Measurements from ENCODE around the gene WDR33. TPM values are rescaled to one million over a fixed set of nuclear protein-coding genes. Genes with fewer than 3 reads are reported as not detected.
A peak's percentile ranks its signal among the peaks of the same experiment; 100 is the strongest.

Gene WDR33
- total and polyA plus RNA-seq, 2 of the 4 experiments (the other 2 are of a cell fraction): 19.6 to 41.2 TPM

- peaks cover 3% of the 10 kb centered on the region for H3K4me1 ChIP-seq (ENCODE audit: control insufficient read depth, insufficient read depth, low read length)
- TF ChIP-seq POLR2A (IDR thresholded peaks at IDR 0.05; ENCODE audit: low read depth, low read length) (no peak), RCOR1 (IDR thresholded peaks at IDR 0.05; ENCODE audit: insufficient replicate concordance, low read length) (no peak), RAD21 (IDR thresholded peaks at IDR 0.05; ENCODE audit: low read length) (no peak), RFX5 (IDR thresholded peaks at IDR 0.05; ENCODE audit: low read depth, low read length) (no peak), FOS (IDR thresholded peaks at IDR 0.05; ENCODE audit: low read depth, low read length) (no peak), USF2 (IDR thresholded peaks at IDR 0.05; ENCODE audit: low read depth, low read length) (no peak), SMC3 (IDR thresholded peaks at IDR 0.05; ENCODE audit: low read depth, low read length) (no peak)
- TF ChIP-seq, protein P1, sequence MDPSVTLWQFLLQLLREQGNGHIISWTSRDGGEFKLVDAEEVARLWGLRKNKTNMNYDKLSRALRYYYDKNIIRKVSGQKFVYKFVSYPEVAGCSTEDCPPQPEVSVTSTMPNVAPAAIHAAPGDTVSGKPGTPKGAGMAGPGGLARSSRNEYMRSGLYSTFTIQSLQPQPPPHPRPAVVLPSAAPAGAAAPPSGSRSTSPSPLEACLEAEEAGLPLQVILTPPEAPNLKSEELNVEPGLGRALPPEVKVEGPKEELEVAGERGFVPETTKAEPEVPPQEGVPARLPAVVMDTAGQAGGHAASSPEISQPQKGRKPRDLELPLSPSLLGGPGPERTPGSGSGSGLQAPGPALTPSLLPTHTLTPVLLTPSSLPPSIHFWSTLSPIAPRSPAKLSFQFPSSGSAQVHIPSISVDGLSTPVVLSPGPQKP (IDR thresholded peaks at IDR 0.05; ENCODE audit: borderline replicate concordance, low read depth, low read length): no peak
- H3K36me3 ChIP-seq (ENCODE audit: control insufficient read depth, insufficient read depth, low read length): no peaks in the 10 kb centered on the region
- no peak overlapping the region for H3K56ac ChIP-seq (ENCODE audit: extremely low read depth, insufficient read depth, low read length)
- ChIA-PET CTCF (no interaction called here), POLR2A (ENCODE audit: unreplicated experiment) (no interaction called here)
- no peak overlapping the region for H3K27ac ChIP-seq (ENCODE audit: insufficient read depth, low read length)
- no peak overlapping the region for H4K5ac ChIP-seq (ENCODE audit: low read depth, low read length)
- ATAC-seq (ENCODE audit: low read depth) (no peak), DNase-seq (no peak)
- H3K4me3 ChIP-seq (ENCODE audit: insufficient read depth, low read depth, low read length): no peak overlapping the region
- no CpG with 5 or more reads among the region's 2 CpGs for WGBS, 2 experiments (ENCODE audit: extremely low coverage in 2 of 2, insufficient read length in 1 of 2)
- no peak overlapping the region for H3K14ac ChIP-seq (replicated peaks; ENCODE audit: low read depth, low read length)
- H3K4ac ChIP-seq (ENCODE audit: low read depth, low read length): no peak overlapping the region
- H3K4me2 ChIP-seq (ENCODE audit: low read depth, low read length): no peak overlapping the region
- no peak overlapping the region for H4K8ac ChIP-seq (ENCODE audit: low read depth in 2 of 2, low read length in 2 of 2)
- in situ Hi-C loops (cut with MboI; ENCODE audit: low sequenced_read_pairs) (no loop called here), intact Hi-C loops (cut with micrococcal nuclease) (no loop called here), dilution Hi-C loops (cut with HindIII; ENCODE audit: low sequenced_read_pairs, unreplicated experiment) (no loop called here)
- peaks cover 26 to 58% of the 10 kb centered on the region in 2 experiments for H3K79me1 ChIP-seq (ENCODE audit: low read depth in 1 of 2, low read length in 2 of 2)
- no peak overlapping the region for H2BK20ac ChIP-seq (ENCODE audit: low read depth, low read length)
- BruUV-seq (replicated peaks): no TSS peak
- no peak overlapping the region for H2BK120ac ChIP-seq (ENCODE audit: low read depth, low read length)
- peaks cover 3% of the 10 kb centered on the region; the same call in 1 of the 2 replicates for H3K9me1 ChIP-seq (ENCODE audit: insufficient read depth, low read length)
- no peak overlapping the region for H2AK9ac ChIP-seq (replicated peaks; ENCODE audit: low read depth, low read length, poor library complexity)
- H2BK15ac ChIP-seq (ENCODE audit: low read depth, low read length): no peak overlapping the region
- H4K91ac ChIP-seq (ENCODE audit: insufficient read depth, low read depth, low read length): no peak overlapping the region
- H3K9me3 ChIP-seq (ENCODE audit: control insufficient read depth, insufficient read depth, low read length): no peaks in the 10 kb centered on the region
- H2BK5ac ChIP-seq (ENCODE audit: low read depth, low read length, poor library complexity, severe bottlenecking): no peak overlapping the region
- H3K9ac ChIP-seq (ENCODE audit: low read depth, low read length): no peak overlapping the region
- no peak overlapping the region for H2AFZ ChIP-seq (replicated peaks; ENCODE audit: low read length, poor library complexity)
- H3K18ac ChIP-seq (ENCODE audit: low read depth, low read length): no peak overlapping the region
- peak overlapping the region; percentile 17; the same call in 1 of the 2 replicates for H3K23ac ChIP-seq (ENCODE audit: low read depth, low read length)
- H2AK5ac ChIP-seq (ENCODE audit: low read depth, low read length): no peak overlapping the region
- H3K27me3 ChIP-seq (ENCODE audit: control insufficient read depth, insufficient read depth, low read length): no peaks in the 10 kb centered on the region
- H4K20me1 ChIP-seq (ENCODE audit: insufficient read depth, low read length): peaks cover 52% of the 10 kb centered on the region
Observed at GRCh38 chr2:127778447-127778846, 32.5 kb downstream of the WDR33 start.
